CD4-positive, alpha-beta T cell treated with Interleukin-1 beta for 1 hour (primary cell): ENCODE data around the gene PCDHGA1.

Experiments
- DNase-seq, 2 donors: peaks; one replicate each; pipeline ENCODE4 v3.0.0-alpha.2; 2020 to 2022

Gene PCDHGA1

DNA sequence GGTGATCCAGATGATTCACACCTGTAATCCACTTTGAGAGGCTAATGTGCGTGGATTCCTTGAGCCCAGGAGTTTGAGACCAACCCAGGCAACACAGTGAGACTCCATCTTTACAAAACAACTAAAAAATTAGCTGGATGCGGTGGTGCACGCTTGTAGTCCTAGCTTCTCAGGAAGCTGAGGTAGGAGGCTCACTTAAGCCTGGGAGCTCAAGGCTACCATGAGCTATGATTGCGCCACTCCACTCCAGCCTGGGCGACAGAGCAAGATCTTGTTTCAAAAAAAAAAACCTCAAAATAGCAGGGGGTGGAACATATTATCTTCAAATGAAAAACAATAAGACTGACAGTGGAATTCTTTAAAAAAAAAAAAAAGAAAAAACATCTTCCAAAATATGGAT is 217.6 kb downstream of the PCDHGA1 start:
- no peak for DNase-seq

- peak; percentile 69 to 81 for DNase-seq
Observed at GRCh38 chr5:141557681-141558136, 227.4 kb downstream of the PCDHGA1 start.

GRCh38 chr5:141558150-141558549 is 227.8 kb downstream of the PCDHGA1 start:
- no peak for DNase-seq

DNA sequence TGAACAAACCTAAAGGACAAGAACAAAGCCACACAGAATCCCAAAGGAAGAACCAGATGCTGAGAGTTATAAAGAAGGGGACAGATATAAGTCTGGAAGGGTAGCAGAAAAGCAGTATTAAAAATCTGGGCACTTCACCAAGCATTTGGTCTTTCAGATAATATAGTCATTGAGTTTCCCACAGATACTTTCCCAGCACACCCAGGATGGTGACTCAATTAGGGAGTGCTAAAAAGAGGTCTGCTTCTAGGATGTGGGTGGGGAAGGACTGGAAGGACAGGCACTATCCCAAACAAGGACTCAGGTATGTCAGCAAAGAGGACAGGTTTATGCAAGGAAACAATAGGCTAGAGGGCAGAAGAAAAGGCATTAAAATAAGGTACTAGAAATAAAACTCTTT is 229.1 kb downstream of the PCDHGA1 start:
- no peak for DNase-seq

GRCh38 chr5:141560151-141560550 is 229.8 kb downstream of the PCDHGA1 start:
- DNase-seq: no peak

DNA sequence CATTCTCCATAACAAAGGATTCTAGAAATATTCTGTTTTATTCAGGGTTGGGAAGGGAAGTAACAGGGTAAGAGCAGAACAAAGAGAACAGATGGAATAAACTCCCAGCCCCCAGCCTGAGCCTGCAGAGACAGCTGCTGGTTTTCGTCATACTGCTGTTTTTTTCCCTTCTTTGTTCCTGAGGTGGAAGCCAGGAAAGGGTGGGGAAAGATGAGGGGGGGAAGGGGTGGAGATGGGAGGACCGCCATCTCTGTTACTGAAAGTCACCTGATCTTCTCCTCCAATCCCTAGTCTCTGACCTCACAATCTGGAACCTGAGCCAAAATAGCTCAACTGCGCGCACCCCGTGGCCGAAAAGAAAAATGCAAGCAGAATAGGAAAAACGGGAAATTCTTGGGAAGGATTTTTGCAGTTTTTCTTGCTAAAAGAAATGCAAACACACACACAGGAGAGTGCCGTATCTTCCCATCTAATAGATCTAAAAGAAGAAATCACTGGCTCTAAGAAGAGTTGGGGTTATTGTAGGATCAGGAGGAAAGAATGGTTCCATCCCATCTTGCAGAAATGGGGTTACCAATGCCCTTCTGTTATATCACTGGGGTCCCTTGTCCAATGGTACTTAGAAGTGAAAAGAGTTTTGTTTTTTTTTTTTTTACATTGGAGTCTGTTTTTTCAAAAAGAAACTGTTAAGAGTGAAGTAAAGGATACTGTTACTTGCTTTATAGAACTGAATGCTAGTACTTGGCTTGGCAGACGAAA is 230.6 kb downstream of the PCDHGA1 start:
- no peak for DNase-seq
